OCI-M2 (cell line): ENCODE data around the gene GRB10.

Experiments
- DNase-seq: peaks from one replicate; lab custom pipeline; 2025; ENCODE audit not compliant: unreplicated experiment; lab: John Stamatoyannopoulos, UW

The GRB10 gene

DNA sequence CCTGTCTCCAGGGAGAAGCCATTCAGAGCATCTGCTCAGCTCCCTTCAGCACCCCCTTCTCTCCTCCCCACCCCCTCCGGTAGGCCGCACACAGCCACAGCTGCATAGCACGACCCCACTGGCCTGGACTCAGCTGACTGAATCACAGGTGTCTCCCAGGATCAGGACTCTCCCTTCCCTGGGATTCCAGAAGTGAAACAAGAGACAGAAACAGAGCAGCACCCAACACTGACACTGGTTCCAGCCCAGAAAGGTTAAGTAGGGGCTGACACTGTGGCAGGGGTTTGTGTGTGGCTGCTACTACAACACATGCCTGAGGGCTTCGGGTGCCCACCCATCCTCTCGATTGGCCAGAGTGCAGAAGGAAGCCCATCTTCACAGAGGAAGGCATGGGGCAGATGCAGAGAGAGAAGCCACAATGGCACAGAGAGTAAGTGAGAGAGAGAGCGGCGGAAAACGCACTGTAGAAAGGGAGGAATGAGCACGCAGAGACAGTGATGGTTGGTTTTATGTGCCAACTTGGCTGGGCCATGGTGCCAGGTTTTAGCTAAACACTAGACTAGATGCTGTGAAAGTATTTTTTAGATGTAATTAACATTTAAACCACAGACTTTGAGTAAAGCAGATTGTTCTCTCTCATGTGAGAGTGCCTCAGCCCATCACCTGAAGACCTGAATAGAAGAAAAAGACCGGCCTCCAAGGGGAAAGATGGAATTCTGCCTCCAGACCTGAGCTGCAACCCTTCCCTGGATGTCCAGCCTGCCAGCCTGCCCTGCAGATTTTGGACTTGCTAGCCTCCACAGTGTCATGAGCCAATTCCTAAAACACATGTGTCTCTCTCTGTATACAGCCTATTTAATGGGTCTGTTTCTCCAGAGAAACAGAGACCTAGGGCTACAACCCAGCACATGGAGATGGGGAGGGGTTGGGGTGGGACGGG is 107.5 kb downstream of the GRB10 start:
- no peak for DNase-seq

DNA sequence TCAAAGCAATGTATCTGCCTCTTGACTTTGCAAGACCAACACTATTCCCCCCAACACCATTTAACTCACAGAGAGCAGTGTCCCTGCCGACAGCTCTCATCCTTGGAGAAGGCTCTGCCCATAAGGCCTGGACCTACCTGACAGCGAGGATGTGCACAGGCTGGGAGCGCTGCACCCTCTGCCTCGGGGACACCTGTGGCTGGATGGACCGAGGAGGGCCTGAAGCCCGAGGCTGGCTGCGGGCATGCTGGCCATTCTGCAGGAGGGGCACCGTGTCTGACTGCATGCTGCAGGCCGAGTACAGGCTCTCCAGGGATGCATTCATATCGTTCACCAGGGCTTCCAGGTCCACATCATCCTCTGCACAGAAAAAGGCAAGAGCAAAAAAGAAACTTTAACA is 108.4 kb downstream of the GRB10 start:
- DNase-seq, result no peak

DNA sequence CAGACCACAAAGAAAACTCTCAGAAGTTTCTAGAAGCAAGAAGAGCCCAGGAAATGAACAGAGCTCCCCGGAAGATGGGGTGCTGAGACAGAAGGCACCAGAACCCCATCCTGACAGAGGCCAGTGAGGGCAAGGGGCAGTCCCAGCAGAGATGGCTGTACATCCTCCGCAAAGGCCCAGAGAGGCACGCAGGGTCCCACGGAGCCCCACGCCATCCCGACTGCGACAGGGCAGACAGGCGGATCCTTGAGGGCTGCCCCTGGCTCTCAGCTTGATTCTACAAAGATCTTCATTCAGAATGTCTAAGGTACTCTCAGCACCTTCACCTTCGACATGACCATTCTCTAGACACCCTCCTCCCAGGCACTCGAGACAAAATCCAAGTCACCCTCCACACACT is 109.6 kb downstream of the GRB10 start:
- DNase-seq, result no peak

DNA sequence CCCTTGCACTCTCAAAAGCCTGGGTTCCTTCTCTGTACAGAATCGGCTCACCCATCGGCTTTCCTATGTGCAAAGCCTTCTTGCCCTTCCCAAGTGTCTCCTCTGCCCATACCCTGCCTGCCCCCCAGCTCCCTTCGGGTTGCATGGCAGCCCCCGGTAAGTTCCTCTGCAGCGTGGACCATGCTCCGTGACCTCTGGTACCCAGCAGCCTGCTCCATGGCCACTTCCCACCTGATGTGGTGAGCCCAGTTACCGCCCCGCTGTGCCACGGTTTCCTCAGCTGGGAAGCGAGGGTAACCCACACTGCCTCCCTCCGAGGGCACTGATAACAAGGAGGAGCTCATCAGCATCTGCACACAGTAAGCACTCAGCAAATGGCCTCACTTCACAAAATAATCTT is 110.7 kb downstream of the GRB10 start:
- DNase-seq, result no peak

DNA sequence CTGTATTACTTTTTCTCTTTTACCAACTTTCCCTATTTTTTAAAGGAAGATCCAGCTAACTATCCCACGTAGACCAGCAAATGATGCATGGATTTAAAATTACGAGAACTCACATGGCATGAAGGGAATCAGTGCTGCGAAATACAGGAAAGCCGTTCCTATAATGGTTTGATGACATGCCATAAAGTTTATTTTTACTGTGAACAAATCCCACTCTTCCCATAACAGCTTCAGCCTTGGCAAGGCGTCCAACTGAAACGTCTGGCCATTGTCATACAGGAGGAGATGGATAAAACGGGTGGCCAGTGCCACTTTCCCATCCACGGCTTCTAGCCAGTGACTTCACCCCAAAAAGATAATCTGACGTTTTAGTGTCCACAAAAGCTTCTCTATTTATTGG is 111.3 kb downstream of the GRB10 start:
- no peak for DNase-seq

DNA sequence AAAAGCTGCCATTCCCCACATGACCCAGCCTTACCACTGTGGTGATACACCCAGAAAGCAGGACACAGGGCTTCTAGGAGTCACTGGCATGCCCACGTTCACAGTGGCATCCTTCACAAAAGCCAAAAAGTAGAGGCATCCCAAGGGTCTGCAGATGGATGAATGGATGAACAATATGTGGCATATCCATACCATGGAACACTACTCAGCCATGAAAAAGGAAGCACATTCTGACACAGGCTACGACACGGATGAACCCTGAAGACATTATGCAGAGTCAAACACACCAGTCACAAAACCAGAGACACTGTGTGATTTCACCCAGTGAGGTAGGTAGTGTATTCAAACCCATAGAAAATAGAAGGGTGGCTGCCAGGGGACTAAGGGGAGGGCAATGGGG is 112.8 kb downstream of the GRB10 start:
- DNase-seq, result no peak

DNA sequence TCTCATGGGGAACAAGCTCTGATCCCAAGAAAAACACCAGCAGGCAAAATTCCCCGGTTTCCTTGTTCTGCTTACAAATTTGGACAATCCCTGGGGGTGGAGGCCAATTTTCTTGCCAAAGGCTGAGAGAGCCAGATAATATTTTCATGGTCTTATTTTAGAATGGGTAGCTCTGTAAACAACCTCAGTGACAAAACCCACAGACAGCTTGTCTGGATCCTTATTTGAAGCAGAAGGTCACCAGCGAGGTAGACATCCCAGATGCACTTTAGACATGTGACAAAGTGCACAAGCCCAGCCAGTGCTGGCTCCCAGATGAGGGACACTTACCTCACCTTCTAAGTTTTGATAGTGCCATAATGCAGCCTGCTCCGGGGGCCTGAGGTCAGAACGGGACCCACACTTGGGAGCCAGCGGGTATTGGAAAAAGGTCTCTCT is 114.9 kb downstream of the GRB10 start:
- DNase-seq, result no peak

DNA sequence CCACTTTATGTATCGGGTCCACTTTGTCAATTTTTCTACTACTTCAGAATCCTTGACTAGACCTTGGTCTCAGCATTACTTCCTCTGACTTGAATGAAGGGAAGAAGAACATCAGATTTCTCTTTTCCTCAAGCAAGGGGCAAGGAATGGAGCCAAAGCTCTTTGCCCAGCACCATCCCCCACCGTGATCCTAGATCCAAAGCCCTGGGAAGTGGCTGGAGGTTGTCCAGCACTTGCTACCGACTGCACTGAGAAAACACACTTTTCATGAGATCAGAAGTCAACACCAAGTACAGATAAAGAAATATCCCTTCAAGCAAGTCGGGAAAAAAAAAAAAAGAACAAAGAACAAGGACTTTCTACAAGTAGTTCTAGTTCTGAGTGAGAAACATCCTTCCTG is 115.4 kb downstream of the GRB10 start:
- DNase-seq, result no peak

DNA sequence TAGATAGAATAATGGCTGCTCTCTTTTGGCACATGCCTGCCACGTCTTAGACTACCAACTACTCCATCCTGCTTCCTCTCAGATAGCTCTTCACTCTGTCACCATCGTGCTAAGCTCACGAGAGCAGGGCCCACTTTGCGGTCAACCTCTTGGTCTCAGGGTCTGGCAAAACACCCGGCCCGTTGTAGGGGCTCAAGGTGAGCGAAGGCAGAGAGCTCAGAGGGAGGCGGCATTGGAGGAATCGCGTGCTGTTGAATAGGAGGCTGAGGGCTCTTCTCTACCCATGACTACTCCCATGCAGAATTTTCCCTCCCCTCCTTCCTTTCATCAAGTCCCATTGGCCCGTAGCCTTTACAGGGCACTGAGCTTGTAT is 116.6 kb downstream of the GRB10 start:
- DNase-seq, result no peak

DNA sequence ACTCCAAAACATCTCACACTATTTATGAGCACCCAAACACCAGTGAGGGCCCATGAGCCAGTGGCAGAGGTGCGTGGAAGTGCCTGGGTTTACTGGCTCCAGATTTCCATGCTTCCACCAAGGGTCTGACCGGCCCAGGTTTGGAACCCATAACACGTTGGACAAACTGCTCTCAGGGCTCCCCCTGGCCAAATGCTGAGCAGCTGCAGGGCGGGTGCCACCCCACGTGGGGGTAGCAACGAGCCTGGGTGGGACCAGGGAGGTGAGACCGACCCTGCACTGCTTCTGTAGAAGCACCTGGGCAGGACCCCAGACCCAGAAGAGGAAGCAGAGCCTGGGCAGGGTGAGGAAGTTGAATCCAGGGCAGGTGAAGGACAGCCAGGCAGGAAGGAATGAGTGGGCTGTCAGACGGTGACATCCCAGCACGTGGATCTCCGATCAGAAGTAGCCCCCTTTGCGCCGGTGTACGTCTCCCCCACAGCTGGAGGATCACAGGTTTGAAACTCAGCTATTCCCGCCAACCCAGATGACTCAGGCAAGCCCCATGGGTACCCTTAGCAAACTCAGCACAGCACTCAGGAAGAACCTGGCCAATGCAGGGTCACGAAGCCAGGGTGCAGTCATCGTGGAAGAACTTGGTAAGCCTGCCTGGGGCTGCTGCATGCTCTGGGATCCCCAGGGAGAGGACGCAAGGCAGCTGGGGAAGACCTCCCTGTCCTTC is 117.1 kb downstream of the GRB10 start:
- no peak for DNase-seq

DNA sequence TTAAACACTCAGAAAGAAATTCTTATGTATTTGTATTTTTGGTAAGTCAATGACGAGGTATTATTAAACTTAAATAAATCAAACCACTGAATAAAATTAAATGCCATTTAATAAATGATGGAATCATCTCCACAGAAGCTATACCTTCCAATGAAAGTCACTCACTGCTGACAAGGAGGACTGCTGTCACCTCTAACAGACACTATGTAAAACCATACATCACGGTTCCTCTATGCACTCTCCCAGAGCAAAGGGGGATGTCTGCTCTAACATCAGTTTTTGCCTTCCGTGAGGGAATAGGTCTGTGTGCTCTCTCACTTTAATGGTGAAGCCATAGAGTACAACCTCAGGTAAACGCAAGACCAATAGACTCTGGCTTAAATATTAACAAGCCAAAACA is 117.8 kb downstream of the GRB10 start:
- no peak for DNase-seq

DNA sequence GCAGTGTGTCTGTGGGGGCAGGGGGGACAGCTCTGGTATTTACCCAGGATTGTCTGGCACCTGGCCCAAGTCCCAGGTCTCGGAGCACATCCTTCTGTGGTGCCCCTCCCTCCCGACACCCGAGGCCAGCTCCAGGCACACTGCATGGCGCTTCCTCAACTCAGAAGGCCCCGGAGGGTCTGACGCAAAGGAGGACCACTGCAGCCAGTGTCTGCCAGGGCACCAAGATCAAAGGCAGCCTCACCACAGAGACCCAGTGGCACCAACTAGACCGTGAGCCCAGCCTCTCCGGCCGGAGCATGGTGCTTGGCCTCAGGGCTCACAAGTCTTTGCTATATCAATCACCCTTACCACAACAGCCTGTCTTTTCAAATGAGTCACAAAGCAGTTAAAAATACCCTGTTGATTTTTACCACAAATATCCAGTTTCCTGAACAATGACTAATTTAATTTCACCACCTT is 118.2 kb downstream of the GRB10 start:
- no peak for DNase-seq

DNA sequence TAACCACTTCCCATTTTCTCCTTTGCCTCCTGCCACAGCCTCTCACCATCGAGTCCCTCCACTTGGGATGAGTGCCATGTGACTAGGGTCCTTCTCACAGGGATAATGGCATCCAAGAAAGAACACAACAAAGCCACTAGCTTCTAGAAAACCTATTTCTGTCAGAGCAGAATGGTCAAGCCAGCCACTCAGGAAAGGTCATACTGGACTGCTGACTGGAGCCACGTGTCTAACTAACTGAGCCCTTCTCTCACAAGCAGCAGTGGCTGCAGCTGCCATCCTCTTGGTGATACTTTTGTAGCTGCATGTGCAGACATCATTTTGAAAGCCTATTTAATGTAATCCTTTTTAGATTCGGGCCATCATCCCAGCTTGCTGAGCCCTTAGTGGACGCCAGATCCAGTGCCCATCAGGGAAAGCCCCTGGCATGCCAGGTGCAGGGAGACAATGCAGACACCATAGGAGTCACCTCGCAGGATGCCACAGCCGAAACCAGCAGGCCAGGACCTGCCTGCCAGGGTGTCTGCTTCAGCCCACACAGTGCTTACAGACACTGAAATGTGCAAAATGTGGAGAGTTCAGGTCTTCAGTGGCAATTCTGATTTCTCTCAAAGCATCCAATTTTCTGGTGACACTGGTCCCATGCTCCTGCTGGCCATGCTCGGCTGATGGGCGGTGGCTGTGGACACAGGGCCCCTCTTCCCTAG is 119.1 kb downstream of the GRB10 start:
- DNase-seq, result no peak

DNA sequence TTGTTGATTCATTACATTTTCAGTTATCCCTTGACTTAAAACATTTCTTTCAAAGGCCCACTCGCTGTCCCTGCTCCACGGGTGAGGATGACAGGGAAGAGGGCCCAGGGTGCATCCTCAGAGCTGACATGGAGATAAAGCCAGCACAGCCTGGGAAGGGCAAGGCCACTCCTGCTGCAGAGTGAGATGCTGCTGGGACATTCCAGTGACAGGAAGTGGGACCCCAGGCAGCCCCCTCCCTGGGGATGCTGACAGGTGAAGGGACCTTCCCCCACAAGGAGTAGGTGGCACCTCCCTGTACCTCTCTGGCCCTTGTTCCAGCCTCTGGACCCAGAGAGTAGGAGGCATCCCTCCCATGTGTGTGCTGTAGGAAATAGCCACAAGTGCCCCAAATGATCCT is 119.7 kb downstream of the GRB10 start:
- no peak for DNase-seq

DNA sequence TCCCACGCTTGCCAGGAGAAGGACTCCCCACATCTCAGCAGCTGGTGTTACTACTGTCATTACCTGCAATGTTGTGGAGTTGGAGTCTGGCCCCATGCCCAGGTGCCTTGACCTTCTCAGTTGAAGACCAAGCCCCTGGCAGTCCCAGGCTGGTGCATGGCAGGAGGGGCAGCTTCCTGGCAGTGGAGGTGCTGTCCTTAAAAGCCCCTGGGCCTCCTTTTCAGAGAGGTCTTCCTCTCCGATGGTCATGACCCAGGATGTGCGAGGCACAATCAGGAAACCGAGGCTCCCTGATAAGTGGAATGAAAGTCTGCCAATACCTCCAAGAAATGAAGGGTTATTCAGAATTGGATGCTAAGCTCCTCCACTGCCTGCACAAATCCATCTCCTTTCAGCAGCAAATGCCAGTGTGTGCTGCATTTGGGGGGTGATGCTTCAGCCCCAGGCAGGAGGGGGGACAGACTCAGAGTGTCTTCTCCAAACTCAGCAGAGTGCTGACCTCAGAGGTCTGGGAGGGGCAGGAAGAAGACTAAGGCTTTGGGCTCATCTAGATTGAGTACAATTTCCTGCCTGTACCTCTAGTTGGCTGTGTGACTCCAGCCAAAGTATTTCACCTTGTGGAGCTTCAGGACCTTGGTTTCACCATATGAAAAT is 120.5 kb downstream of the GRB10 start:
- no peak for DNase-seq

DNA sequence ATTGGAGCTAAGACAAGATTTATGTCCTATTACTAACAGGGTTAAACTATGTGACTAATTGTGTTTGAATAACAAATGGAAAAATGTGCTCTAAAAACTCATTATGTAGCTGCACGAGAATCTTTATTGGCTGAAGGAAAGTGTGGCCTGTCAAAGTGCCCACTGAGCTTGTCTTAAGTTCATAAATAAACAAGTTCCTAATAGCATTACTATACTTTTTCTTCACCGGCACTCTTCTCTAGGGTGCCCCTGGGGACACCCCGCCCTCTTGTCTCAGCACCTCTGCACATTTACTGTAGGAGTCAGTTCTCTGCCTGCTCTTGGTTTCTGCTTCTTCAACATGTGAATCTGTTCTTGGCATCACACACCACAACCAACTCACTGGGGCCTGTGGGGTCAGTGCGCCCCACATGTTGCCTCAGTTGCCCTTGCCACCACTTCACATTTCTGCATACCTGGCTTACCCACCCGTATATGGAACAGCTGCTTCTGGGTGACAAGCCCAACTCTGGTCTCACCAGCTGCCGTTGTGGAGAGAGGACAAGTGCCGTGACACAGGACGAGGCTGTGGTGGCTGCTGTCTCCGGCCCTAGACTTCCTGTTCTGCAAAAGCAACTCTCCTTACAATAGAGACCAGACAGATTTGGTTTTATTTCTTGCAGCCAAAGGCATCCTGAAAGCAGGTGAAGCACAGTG is 121.2 kb downstream of the GRB10 start:
- no peak for DNase-seq

DNA sequence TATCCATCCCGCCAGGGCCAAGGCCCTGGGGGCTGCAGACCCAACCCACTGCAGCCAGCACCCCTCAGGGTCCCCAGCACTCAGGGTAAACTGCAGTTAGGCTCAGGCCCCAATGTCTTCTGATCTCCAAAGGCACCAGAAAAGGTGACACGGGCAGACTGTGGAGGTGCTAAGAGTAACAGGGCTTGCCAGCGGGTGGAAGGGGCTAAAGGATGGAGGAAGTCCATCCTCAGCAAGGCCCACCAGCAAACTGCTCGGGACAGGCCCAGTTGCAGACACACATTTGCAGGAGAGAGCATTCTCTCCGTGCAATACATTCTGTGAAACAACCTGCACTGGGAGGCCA is 121.9 kb downstream of the GRB10 start:
- no peak for DNase-seq

DNA sequence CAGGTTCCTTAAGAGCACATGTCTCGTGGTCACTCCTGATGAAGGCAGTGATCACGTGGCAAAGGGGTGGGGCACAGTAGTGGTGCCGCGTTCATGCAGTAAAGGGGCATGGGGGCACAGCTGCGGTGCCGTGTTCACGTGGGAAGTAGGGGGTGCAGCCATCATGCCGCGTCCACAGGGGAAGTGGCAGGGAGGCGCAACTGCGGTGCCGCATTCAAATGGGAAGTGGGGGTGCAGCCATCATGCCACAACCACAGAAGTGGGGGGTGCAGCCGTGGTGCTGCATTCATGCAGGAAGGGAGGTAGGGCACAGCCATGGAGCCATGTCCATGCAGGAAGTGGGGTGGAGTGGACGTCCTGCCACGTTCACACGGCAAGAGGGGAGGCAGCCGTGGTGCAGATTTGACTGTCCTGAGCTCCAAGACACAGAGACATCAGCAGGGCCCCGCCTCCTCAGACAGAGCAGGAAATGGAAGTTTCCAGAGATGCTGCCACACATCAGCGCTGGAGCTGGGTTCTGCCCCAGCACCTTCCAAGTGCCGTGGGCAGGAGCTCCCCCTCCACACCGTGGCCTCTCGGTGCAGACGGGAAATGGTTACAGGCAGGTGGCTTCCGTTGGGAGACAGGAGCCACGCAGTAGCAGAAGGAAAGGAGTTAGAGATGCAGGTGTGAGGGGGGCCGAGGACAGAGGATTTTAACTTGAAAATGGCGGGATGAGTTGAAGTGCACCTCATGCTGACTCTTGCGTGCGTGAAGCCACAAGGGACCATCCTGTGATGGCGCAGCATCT is 122.5 kb downstream of the GRB10 start:
- DNase-seq, result no peak

DNA sequence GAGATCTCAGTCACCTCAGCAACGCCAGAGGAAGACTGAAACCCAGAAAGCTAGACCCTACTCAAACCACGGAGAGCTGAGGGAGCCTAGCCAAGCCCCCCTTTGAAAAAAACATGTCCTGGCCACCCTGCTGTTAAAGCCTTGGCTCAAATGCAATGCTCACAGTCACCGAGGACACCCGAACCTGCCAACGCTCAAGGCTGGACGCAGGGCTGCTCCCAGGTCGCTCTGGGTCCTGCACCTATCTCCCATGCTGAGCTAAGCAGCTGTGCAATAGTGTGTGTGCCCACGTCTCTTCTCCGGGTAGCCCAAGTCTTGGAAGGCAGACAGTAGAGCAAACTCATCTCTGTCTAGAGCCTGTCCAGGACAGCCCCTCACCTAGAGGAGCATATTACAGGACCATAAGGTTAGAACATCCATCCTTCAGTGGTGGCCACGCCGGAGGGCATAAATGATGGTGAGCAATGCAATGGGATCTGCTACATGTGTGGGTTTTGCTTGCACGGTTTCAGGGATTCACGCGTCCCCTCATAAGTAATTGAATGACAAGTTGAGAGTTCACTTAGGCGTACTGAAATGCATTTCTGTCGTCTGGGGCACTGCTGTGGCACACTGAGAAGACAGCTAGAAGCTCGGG is 123.2 kb downstream of the GRB10 start:
- DNase-seq, result no peak
